Activated CD4-positive, CD25-positive, alpha-beta regulatory T cell (primary cell): ENCODE data around the gene PLVAP.
A peak's percentile ranks its signal among the peaks of the same experiment; 100 is the strongest.

Experiments used
- DNase-seq, 4 experiments: peaks; one replicate each; lab custom pipeline; 2025; lab: John Stamatoyannopoulos, UW

Gene PLVAP

DNA sequence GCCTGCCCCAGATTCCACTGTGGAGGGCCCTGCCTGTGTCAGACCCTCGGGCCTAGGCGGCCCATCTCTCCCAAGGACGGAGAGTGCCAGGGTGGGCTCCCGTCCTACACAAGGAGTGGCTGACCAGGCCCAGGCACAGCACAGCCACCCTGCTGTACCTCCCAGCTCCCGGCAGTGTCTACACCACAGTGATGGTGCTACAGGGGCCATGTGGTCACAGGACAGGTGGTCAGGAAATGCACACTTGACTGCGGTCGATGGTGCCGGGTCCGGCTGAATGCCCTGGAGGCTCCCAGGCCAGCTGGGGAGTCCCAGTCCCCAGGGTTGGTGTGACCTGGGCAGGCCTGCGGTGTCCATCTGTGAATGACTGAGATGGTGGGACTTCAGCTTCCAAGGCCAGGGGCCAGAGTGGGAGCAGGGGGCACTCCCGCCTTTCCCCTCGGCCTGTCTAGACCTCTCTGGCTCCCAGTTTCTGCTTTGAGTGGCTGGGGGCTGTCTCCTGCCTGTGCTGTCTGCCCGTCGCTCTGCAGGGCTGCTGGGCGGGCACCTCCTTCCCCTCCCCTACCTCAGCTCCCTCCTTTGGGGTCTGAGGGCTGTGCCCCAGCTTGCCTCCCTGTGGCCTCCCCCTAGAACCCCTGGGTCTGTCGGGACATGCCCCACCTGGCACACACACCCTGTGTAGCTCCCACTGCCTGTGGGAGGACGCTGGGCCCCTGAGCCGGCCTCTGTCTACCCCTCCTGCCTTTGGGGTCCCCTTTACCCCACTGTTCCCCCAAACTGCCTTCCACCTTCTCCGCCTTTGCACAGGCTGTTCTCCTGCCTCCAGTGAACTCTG, 55.3 kb downstream of the PLVAP start:
- no peak for DNase-seq

DNA sequence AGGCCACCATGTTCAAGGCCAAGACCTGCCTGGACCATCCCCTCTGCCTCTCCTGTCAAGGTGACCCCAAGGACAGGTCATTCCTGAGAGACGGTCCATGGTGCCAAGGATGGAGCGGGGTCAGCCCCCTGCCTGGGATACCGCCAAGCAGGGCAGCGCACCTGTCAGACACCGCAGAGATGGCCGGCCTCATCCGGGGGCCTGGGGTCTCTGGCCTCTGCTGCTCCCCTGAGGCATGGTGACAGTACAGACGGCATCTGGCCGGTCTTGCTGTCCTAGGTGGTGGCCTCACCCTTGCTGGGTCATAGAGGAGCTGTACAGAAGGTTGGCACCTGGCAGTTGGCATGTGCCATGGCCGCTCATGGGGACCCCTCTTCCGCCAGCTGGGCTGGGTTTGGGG, 56.7 kb downstream of the PLVAP start:
- no peak for DNase-seq

DNA sequence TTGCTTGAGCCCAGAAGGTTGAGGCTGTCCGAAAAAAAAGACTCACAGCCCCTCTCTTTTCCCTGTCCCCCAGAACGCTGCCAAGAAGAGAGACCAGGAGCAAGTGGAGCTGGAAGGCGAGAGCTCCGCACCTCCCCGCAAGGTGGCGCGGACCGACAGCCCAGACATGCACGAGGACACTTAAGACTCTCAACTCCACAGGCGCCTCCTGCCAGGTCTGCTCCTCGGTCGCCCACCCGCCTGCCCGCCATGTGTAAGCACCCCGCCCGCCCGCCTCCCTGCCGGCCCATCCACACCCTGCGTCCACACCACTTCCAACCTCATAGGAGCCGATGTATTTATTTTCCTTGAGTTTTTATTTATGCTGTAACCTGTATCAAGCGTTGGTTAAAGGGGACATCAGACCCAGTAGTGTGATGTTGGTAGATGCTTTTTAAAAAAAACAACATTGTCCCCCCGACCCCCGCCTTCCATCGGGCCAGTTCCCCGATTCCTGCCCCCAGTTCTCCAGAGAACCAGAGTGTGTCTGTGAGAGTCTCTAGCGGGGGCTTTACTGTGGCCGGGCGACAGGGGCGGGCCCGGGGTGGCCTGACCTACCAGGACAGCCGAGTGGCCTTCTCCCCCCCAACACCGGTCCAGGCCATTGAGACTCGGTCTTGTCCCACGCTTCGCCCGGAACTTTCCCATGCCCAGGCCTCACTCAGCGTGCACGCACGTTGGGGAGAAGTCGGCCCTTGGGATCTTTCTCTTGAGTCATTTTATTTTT, 57.5 kb downstream of the PLVAP start:
- no peak for DNase-seq

DNA sequence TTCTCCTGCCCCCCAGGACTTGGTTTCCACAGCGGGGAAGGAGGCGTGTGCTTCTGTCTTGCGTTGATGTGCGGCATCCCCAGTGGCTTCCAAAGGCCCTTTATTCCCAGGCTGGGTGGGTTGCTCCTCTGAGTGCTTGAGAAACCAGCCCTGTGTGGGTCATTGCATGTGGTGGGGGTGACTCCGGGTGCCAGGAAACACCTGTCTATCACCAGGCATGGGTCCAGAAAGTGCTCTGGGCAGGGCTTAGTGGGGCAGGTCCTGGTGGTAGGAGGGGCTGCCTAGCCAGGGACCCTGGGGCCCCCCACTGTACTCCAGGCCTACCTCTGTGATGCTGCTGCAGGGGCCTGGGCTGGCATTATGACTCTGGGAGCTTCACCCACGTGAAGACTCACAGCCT, 58.2 kb downstream of the PLVAP start:
- no peak for DNase-seq

DNA sequence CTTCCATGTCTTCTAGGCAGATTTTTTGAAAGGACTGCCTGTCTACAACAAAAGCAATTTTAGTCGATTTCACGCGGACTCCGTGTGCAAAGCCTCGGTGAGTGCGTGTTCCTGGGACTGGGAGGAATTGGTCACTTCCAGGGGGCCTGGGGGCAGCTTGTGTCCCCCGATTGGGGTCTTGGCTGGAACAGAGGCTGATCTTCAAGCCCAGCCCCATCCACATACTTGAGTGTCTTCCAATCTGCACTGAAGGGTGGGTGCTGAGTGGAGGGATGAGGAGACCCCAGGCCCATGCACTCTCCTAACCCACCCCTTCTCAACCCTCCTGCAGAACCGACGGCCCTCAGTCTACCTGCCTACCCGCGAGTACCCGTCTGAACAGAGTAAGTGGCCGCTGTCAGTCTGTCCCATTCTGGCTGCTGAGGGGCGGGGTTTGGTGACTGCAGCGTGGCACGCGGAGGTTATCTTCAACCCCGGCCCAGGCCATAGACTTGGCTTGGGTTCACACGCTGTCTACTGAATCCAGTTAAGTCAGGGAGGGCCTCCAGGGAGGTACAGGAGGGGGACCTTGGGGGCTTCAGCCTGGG, 63.0 kb downstream of the PLVAP start:
- DNase-seq = no peak

DNA sequence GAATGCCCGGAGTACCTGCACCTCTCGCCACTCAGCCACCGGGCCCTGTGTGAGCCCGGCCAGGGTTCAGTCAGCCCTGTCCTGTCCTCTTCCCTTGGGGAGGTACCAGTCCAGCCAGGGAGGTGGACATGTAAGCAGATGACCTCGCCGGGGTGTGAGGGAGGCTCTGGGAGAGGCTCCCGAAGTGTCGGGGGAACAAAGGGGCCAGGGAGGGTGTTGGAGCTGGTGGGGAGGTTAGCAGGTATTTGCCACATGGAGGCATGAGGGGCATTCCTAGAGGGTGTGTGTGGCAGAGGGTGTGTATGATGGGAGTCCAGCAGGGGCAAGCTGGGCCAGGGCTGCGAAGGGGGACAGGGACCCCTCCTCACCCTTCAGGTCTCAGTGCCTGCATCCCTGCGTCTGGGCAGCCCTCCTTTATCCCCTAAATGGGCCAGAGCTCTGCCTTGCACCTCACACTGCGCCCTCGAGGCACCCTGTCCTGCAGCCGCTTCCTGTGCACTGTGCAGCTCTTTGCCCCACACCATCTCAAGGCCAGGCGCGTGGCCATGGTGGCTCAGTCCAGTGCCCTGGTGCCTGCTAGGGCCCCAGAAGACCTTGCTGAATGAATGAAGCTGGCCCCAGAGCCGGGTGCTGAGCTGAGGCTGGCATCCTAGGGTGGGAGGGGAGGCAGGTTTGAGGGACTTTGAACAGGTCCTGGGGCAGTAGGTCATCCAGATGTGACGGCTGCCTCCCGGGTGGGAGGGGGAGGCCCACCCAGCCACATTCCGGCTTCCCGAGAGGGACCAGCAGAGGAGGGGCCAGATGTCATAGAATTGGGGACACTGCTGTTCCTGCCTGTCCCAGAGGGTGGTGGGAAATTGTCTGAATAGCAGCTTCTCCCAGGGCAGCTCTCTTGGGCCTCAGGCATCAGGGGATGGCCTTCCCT, 64.7 kb downstream of the PLVAP start:
- DNase-seq = no peak

DNA sequence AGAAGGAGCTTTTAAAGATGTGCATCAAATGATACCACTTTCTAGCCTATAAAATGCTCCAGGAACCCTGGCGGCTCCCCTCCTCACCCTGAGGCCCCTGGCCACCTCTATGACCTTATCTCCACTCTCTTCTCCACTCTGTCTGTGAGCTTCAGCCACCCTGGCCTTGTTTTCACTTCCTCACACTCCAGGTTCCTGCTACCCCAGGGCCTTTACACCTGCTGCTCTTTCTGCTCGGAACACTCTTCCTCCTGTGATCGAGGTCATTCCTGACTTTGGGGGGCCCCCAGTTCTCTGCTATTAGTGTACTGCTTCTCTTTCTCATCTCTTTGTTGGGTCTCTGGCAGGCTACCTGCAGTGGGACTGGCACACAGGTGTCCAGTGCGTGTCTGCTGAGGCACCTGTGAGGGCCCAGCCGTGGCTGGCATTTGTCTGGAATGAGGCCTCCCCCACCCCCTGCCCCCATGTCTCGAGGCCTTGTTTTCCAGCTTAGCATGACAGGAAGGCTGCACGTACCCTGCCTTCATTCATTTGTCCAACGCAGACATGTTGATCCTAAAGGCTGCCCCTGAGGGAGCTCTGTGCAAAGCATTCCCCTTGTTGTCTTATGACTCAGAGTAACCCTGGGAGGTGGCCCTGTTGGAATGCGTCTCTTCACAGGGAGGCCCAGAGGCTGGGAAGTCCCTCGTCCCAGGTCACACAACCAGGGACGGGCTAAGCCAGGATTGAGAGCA, 65.5 kb downstream of the PLVAP start:
- DNase-seq = no peak

DNA sequence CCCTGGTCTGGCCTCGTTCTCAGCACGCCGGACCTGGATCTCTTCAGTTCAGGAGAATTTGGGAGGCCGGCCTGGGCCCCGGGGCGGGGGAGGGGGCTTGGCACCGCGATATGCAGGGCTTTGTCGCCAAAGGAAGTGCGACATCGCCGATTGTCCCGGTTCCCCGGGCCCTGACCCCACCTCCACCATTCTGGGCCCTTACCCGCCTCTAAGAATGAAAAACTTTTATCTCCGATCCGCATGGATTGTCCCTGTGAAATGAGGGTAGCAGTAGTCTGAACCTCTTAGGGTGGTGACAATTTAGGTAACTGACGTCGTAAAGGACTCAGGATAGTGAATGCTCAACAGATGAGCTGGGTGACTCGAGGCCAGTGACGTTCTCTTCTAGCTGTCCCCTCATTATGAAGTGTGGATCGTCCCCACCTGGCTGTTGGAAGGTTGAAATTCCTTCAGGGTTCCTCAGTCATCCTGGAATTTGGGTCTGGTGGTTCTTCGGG, 67.1 kb downstream of the PLVAP start:
- DNase-seq = no peak

DNA sequence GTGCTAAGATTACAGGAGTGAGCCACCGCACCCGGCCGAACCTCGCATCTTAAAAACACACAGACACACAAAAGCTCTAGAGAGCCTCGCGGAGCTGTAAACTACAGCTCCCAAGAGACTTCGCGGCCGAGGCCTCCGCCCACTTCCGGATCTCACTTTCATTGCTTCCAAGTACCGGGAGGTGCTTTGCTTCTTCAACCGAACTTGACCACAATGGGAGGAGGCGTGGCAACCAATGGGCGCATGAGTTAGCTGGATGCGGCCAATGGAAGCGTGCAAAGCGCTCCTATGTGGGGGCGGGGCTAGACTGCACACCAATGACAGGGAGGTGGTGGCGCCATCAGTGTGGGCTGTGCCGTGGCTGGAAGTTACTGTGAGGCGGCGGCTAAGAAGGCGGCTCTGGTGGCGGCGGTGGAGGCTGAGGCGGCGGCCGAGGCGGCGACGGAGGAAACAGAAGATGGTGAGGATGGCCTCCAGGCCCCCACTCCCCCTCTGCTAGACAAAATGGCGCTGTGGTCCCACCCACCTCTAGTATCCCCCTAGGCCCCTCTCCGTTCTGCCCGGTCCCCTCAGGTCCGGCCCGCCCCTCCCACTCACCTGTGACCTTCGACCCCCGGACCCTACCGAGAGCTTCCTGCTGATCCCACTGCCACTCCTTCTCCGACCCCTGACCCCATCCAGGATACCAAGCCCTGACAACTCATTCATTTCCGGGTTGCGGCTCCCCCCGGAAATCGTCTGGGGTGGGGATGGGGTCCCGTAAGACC, 67.8 kb downstream of the PLVAP start, which contains the start of gene DDA1:
Gene DDA1 (plus strand): TSS at position 366 of the 767 bp plus-strand sequence. CDS start 92 bp downstream, at position 458.
- DNase-seq = peak; percentile 90 to 97 (median 95)

DNA sequence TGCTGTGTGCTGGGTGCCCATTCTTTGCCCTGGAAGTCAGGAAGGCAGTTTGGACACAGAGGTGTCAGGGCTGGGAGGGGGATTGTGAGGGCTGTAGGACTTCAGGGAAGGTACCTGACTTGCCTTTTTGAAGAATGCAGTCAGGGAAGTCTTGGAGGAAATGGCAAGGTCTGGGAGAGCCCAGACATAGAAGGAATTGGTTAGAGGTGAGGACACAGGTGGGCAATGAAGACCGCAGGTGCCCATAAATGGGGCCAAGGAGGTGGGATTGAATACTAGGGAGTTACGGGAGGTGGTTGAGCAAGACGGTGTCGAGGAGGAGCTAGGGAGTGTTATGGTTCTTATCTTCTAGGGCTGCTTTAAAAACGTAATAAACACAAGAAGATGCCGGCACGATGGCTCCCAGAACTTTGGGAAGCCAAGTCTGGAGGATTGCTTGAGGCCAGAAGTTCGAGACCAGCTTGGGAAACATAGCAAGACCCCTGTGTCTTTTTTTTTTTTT, 69.2 kb downstream of the PLVAP start:
- DNase-seq = no peak

DNA sequence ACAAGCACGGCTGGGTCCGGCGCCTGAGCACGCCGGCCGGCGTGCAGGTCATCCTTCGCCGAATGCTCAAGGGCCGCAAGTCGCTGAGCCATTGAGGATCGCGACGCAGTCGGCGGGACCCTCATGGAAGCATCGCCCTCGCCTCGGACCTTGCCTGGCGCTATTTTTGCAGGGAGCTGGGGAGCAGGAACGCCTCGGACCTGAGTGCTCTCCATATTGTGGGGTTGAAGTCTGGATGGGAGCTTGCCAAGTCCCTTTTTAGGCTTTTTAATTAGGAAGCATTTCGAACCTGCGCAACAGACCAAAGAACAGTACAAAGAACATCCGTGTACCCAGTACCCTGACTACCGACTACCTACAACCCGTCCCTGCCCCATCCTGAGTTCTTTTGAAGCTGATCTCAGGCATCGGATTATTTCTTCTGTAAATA, 70.8 kb downstream of the PLVAP start:
- no peak for DNase-seq

DNA sequence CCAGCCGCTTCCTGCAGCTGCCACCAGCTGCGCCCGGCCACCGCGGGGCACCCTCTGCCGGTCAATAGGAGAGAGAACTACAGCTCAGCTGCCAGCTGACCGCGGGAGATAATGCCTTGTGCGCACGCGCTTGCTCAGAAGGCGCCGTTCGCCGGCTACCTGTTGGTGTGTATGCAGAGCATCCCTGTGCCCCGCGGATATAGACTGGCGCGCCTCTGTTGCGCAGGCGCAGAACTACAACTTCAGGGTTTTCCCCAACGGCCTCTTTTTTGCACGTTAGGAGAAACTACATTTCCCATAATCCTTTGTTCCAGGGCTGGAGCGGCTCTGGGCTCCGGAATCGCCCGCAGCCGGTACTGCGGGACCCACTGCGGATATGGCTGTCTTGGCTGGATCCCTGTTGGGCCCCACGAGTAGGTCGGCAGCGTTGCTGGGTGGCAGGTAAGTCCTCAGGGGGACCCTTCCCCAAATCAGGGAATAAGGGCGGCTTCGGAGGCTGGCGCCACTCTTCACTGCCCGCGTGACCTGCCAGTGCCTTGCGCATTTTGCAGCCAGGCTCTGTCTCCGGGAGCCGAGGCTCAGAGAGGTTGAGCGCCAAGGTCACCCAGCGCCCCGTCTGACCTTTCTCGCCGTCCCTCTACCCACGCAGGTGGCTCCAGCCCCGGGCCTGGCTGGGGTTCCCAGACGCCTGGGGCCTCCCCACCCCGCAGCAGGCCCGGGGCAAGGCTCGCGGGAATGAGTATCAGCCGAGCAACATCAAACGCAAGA, 71.4 kb downstream of the PLVAP start, which contains the start of gene MRPL34:
Gene MRPL34 (plus strand): TSS at position 356 of the 768 bp plus-strand sequence. CDS start 21 bp downstream, at position 377.
- DNase-seq = peak; percentile 77 to 90 (median 84)

DNA sequence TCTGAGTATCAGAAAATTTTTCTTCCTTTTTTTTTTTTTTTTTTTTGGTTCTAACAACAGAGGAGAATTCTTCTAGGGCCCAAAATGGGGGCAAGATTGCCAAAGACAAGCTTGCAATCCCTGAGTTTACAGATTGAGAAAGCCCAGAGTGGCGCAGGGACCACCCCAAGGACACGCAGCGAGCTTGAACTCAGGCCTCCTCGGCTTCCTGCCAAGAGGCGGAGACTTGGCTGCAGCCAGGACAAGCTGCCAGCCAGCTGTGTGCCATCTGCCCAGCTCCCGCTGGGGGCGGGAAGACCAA, 72.0 kb downstream of the PLVAP start:
- no peak for DNase-seq

DNA sequence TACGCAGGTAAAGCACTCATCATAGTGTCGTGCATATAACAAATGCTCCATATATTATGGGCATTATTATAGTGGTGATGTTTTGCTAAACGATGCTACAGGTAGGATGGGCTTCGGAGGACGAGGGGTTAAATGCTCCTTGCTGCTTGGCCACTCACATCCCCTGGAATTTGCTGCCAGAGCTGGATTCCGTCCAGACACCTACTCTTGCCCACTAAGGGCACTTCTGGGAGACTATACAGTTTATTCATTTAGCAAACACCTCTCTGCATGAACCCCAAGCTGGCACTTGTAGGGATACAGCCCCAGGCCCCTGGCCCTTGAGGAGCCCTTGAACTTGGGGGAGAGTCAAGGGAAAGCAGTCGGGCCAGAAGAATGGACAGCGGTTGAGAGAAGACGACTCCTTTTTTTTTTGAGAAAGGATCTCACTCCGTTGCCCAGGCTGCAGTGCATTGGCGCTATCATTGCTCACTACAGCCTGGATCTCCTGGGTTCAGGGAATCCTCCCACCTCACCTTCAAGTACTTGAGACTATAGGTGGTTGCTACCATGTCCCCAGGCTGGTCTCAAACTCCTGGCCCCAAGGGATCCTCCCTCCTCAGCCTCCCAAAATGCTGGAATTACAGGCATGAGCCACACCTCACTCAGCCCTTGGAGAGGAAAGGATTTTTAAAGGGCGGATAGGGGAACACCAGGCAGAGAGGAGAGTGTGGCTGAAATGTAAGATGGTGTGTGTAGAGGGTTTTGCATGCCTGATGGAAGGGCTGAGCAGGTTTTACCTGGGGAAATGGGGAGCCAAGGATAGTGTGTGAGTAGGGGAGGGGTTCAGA, 72.5 kb downstream of the PLVAP start:
- DNase-seq = no peak

DNA sequence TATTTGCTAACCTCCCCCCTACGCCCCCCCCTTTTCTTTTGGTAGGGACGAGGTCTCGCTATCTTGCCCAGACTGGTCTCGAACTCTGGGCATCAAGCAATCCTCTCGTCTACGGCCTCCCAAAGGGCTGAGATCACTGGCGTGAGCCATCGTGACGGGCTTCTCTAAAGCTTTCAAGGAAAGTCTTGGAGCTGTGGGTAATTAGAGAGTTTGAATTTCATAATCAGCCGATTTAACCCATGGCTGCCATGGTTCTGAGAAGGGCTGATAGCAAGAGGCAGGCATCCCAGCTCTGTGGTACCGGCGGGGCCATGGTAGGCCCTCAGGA, 73.2 kb downstream of the PLVAP start:
- no peak for DNase-seq

DNA sequence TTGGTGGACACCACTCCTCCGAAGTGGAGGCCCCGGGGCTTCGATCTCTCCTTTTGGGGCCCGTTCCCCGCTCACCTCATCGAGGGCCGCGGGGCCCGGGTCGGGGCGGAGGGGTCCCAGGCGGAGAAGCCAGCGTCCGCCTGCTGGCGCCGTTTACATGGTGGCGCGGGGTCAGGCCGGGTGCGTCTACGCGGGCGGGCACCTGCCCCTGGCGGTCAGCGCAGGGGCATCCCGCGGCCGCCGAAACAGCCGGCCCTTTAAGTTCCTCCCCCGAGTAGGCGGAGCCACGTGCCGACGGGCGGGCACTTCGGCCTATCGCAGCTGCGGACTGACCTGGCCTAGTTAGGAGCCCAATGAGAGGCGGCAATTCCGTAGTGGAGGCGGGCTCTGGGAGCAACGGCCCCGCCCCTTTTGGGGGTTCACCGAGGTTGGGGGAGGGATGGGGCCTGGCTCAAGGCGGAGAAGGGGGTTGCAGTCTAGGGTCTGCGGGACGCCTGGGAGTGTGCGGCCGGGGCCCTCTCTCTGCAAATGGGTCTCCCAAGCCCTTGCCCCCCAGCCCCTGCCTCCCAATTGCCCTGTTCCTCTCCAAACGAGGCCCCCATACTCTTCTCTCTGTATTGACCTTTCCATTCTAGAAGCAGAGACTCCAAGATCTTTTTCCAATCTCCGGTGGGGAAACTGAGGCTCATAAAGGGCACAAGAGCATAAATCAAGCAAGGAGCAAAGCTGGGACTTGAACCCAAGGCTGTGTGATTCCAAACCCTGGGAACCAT, 73.8 kb downstream of the PLVAP start, which contains the start of gene ABHD8:
Gene ABHD8 (minus strand): TSS at position 259 of the 773 bp plus-strand sequence. CDS start 1,809 bp downstream, outside the sequence.
- DNase-seq = peak; percentile 83 to 88 (median 84)
